IMR-90 (cell line): ENCODE data around the gene COX6B2. TPM values are rescaled to one million over a fixed set of nuclear protein-coding genes. Genes with fewer than 3 reads are reported as not detected.

Experiments
- ATAC-seq: fragments of 200-7000 bp; cut with Tn5 transposase; 2 replicates; pipeline ENCODE4 v1.9.1; 2020; ENCODE audit warnings: low read depth, mild to moderate bottlenecking, moderate library complexity
- BruUV-seq: library from RNA; stranded (reverse); fragments of 400-500 nt; replicated peaks from 2 replicates; lab custom pipeline; 2021; lab: Mats Ljungman, UMichigan
- CTCF ChIA-PET: fragments of 300-600 bp; formaldehyde crosslinking; extraction: SDS; loops from one replicate; lab custom pipeline; 2021; ENCODE audit warnings: antibody characterized with exemption; lab: Yijun Ruan, JAX
- POLR2A ChIA-PET: fragments of 300-600 bp; sonication (Branson Sonifier 250); formaldehyde crosslinking; loops from one replicate; lab custom pipeline; 2022; ENCODE audit warnings: antibody characterized with exemption; ENCODE audit not compliant: unreplicated experiment; lab: Charles Lee
- DNase-seq: peaks from one replicate; pipeline ENCODE4 v3.0.0; 2013
- H2AFZ ChIP-seq: replicated peaks from 2 replicates; pipeline ENCODE3; 2013; ENCODE audit warnings: low read length, mild to moderate bottlenecking; ENCODE audit not compliant: poor library complexity
- H2AK5ac ChIP-seq: 2 replicates; pipeline ENCODE4 v1.6.1; 2013; ENCODE audit warnings: low read depth, low read length, inconsistent platforms
- H2AK9ac ChIP-seq: replicated peaks from 2 replicates; pipeline ENCODE3; 2013; ENCODE audit warnings: mild to moderate bottlenecking, low read depth, low read length, moderate library complexity; ENCODE audit not compliant: poor library complexity
- H2BK120ac ChIP-seq: 2 replicates; pipeline ENCODE4 v1.6.1; 2013; ENCODE audit warnings: low read depth, low read length, inconsistent platforms
- H2BK15ac ChIP-seq: 3 replicates; pipeline ENCODE4 v1.6.1; 2013; ENCODE audit warnings: low read depth, low read length, inconsistent platforms
- H2BK20ac ChIP-seq: 2 replicates; pipeline ENCODE4 v1.6.1; 2013; ENCODE audit warnings: low read depth, mild to moderate bottlenecking, inconsistent platforms, low read length, moderate library complexity
- H2BK5ac ChIP-seq: 2 replicates; pipeline ENCODE4 v1.6.1; 2013; ENCODE audit warnings: mild to moderate bottlenecking, low read depth, low read length, inconsistent platforms; ENCODE audit not compliant: poor library complexity, severe bottlenecking
- H3K14ac ChIP-seq: replicated peaks from 2 replicates; pipeline ENCODE4 v1.6.1; 2013; ENCODE audit warnings: low read depth, low read length, inconsistent platforms
- H3K18ac ChIP-seq: 2 replicates; pipeline ENCODE4 v1.6.1; 2013; ENCODE audit warnings: low read depth, low read length, control low read depth
- H3K23ac ChIP-seq: 2 replicates; pipeline ENCODE4 v1.6.1; 2013; ENCODE audit warnings: low read depth, low read length, inconsistent platforms
- H3K27ac ChIP-seq: 2 replicates; pipeline ENCODE4 v1.5.1; 2013; ENCODE audit warnings: mild to moderate bottlenecking, control low read depth, low read length; ENCODE audit not compliant: insufficient read depth
- H3K27me3 ChIP-seq: 2 replicates; pipeline ENCODE4 v1.6.1; 2013; ENCODE audit warnings: low read length; ENCODE audit not compliant: control insufficient read depth, insufficient read depth
- H3K36me3 ChIP-seq: 2 replicates; pipeline ENCODE4 v1.6.1; 2013; ENCODE audit warnings: low read length, mixed read lengths; ENCODE audit not compliant: control insufficient read depth, insufficient read depth
- H3K4ac ChIP-seq: 2 replicates; pipeline ENCODE4 v1.6.1; 2013; ENCODE audit warnings: low read depth, low read length, inconsistent platforms
- H3K4me1 ChIP-seq: 2 replicates; pipeline ENCODE4 v1.6.1; 2013; ENCODE audit warnings: low read length, mixed read lengths; ENCODE audit not compliant: control insufficient read depth, insufficient read depth
- H3K4me2 ChIP-seq: 2 replicates; pipeline ENCODE4 v1.6.1; 2013; ENCODE audit warnings: low read depth, mild to moderate bottlenecking, control low read depth, low read length, moderate library complexity
- H3K4me3 ChIP-seq: 2 replicates; pipeline ENCODE4 v1.5.1; 2013; ENCODE audit warnings: low read depth, mild to moderate bottlenecking, control low read depth, low read length, moderate library complexity; ENCODE audit not compliant: insufficient read depth
- H3K56ac ChIP-seq: 2 replicates; pipeline ENCODE4 v1.6.1; 2013; ENCODE audit warnings: low read length, inconsistent platforms; ENCODE audit not compliant: insufficient read depth; ENCODE audit errors: extremely low read depth
- H3K79me1 ChIP-seq, 2 experiments: 2 replicates each; pipeline ENCODE4 v1.6.1; 2013; ENCODE audit warnings: low read length in 2 of 2, inconsistent platforms in 1 of 2, low read depth in 1 of 2
- H3K9ac ChIP-seq: 2 replicates; pipeline ENCODE4 v1.6.1; 2013; ENCODE audit warnings: low read depth, low read length, control low read depth
- H3K9me1 ChIP-seq: 2 replicates; pipeline ENCODE4 v1.6.1; 2013; ENCODE audit warnings: low read length, inconsistent platforms; ENCODE audit not compliant: insufficient read depth
- H3K9me3 ChIP-seq: 2 replicates; pipeline ENCODE4 v1.6.1; 2013; ENCODE audit warnings: low read length; ENCODE audit not compliant: control insufficient read depth, insufficient read depth
- H4K20me1 ChIP-seq: 2 replicates; pipeline ENCODE4 v1.6.1; 2013; ENCODE audit warnings: low read length, inconsistent platforms; ENCODE audit not compliant: insufficient read depth
- H4K5ac ChIP-seq: 2 replicates; pipeline ENCODE4 v1.6.1; 2013; ENCODE audit warnings: mild to moderate bottlenecking, low read depth, low read length, control low read depth
- H4K8ac ChIP-seq, 2 experiments: 2 replicates each; pipeline ENCODE4 v1.6.1; 2013; ENCODE audit warnings: low read depth in 2 of 2, low read length in 2 of 2, control low read depth in 1 of 2, inconsistent platforms in 1 of 2
- H4K91ac ChIP-seq: 2 replicates; pipeline ENCODE4 v1.6.1; 2013; ENCODE audit warnings: low read depth, low read length, inconsistent platforms; ENCODE audit not compliant: insufficient read depth
- CEBPB ChIP-seq: IDR thresholded peaks from 2 replicates; pipeline ENCODE4 v1.6.1; 2012; ENCODE audit warnings: low read depth, low read length, improper control_type of control experiment
- FOS ChIP-seq: fragments of 150-350 bp; IDR thresholded peaks from 2 replicates; pipeline ENCODE4 v1.6.1; 2016; ENCODE audit warnings: low read depth, low read length
- NFE2L2 ChIP-seq: fragments of 150-350 bp; IDR thresholded peaks from 2 replicates; pipeline ENCODE4 v1.6.1; 2016; ENCODE audit warnings: low read depth, mild to moderate bottlenecking, low read length
- POLR2A ChIP-seq: IDR thresholded peaks from 2 replicates; pipeline ENCODE4 v1.6.1; 2012; ENCODE audit warnings: mild to moderate bottlenecking, low read depth, low read length
- WGBS, 2 experiments: methylation state at CpG; one replicate each; pipeline versions ENCODE4 v1.1.5 to v1.1.7; 2013; ENCODE audit warnings: missing lambda C conversion rate in 2 of 2; ENCODE audit not compliant: insufficient read length in 1 of 2; ENCODE audit errors: extremely low coverage in 2 of 2; 5-methylcytosine and 5-hydroxymethylcytosine counted together
- dilution Hi-C: fragments of 300-500 bp; cut with HindIII; formaldehyde crosslinking; loops from one replicate; pipeline ENCODE4 v1.14.3; 2018; ENCODE audit warnings: low sequenced_read_pairs; ENCODE audit not compliant: unreplicated experiment
- in situ Hi-C: fragments of 300-500 bp; cut with MboI; formaldehyde crosslinking; loops from 3 replicates; pipeline ENCODE4 v1.14.3; 2019; ENCODE audit warnings: low sequenced_read_pairs, inconsistent platforms, mixed read lengths
- intact Hi-C: fragments of 100-400 bp; cut with micrococcal nuclease; formaldehyde crosslinking; loops from 2 replicates; pipeline ENCODE4 v1.10.0; 2022
- polyA plus RNA-seq, 3 experiments: library from polyadenylated mRNA; depleted of rRNA; stranded (reverse); fragments of >200 nt; gene quantifications; 2 replicates each; pipeline ENCODE4 v1.2.3, GENCODE V29; 2012; ENCODE audit warnings: low replicate concordance in 1 of 3
- total RNA-seq: library from RNA; depleted of rRNA; stranded (reverse); fragments of >200 nt; gene quantifications from 2 replicates; pipeline ENCODE4 v1.2.3, GENCODE V29; 2012
- TF ChIP-seq, protein P1 (sequence below): conservative IDR thresholded peaks from 2 replicates; pipeline ENCODE4 v1.5.1; 2012; ENCODE audit warnings: mild to moderate bottlenecking, low read depth, low read length, improper control_type of control experiment
- TF ChIP-seq, protein P2 (sequence below): fragments of 150-350 bp; IDR thresholded peaks from 2 replicates; pipeline ENCODE4 v1.6.1; 2017; ENCODE audit warnings: mild to moderate bottlenecking, antibody characterized with exemption, low read length, low read depth

Gene COX6B2
- total and polyA plus RNA-seq, 2 of the 4 experiments (the other 2 are of a cell fraction): 0.19 TPM; not detected in 1

DNA sequence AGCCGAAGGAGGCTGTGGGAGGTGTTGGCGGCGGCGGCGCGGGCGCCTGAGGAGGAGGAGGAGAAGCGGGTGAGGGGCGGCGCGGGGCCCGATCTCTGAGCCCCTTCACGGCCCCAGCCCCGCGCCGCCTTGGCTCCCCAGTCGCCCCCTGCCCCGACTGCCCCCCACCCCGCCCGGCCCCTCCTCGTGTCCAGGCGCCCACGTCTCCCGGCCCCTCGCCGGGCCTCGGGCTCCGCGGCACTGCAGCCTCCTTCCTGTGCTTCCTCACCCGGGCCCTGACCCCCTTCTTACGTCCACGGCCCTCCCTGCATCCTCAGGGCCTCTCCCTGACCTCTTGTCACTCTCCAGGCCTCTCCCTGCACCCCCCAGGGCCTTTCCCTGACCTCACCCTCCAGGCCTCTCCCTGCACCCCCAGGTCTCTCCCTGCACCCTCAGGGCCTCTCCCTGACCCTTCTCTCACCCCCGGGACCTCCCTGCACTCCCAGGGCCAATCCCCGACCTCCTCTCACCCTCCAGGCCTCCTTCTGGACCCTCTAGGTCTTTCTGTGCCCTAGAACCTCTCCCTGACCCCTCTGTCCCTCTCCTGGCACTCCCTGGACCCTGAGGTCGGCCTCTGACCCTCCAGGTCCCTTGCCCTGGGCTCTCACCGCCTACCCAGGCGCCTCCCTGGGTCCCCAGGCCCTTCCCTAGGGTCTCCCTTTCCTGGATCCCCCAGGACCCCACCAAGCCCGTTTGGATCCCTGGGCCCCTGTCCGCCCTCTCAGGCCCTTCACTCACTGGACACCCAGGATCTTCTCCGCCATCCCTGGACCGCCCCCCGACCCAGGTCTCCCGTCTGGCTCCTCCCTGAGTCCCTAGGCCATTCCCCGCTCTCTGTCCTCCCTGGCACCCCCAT is 14.4 kb downstream of the COX6B2 start:
- ATAC-seq (no peak), DNase-seq (no peak)
- WGBS, 2 experiments: 0% methylated on average over 18 of the region's 44 CpGs; no CpG with 5 or more reads in 1 of the 2 experiments
- ChIA-PET CTCF (interaction anchor here (1.0 to 1.5 kb wide), 2 partner anchors 38 to 44 kb away, joined by 3 to 11 read pairs; partner anchors contain the start of gene TMEM238), POLR2A (no interaction called here)
- H3K4me3 ChIP-seq: peak overlapping the region; percentile 87
- peak overlapping the region; percentile 97 for H2AK9ac ChIP-seq
- intact Hi-C loops (no loop called here), dilution Hi-C loops (no loop called here), in situ Hi-C loops (no loop called here)
- peak overlapping the region; percentile 95 for H3K4me2 ChIP-seq
- H3K27ac ChIP-seq: peak overlapping the region; percentile 88
- H3K18ac ChIP-seq: peak overlapping the region; percentile 16; the same call in 1 of the 2 replicates
- peak overlapping the region; percentile 55 for H3K4ac ChIP-seq
- peaks cover 6% of the 10 kb centered on the region for H4K20me1 ChIP-seq
- H2BK120ac ChIP-seq: no peak overlapping the region; the same call in 1 of the 2 replicates
- peak overlapping the region; percentile 66 for H2BK5ac ChIP-seq
- H3K9me3 ChIP-seq: no peaks in the 10 kb centered on the region
- H3K4me1 ChIP-seq: peaks cover 13% of the 10 kb centered on the region
- peaks cover 10% of the 10 kb centered on the region; the same call in 1 of the 2 replicates for H3K9me1 ChIP-seq
- TF ChIP-seq FOS (no peak), NFE2L2 (no peak), POLR2A (peak; percentile 68; the same call in 1 of the 2 replicates), CEBPB (no peak)
- TF ChIP-seq, protein P1, sequence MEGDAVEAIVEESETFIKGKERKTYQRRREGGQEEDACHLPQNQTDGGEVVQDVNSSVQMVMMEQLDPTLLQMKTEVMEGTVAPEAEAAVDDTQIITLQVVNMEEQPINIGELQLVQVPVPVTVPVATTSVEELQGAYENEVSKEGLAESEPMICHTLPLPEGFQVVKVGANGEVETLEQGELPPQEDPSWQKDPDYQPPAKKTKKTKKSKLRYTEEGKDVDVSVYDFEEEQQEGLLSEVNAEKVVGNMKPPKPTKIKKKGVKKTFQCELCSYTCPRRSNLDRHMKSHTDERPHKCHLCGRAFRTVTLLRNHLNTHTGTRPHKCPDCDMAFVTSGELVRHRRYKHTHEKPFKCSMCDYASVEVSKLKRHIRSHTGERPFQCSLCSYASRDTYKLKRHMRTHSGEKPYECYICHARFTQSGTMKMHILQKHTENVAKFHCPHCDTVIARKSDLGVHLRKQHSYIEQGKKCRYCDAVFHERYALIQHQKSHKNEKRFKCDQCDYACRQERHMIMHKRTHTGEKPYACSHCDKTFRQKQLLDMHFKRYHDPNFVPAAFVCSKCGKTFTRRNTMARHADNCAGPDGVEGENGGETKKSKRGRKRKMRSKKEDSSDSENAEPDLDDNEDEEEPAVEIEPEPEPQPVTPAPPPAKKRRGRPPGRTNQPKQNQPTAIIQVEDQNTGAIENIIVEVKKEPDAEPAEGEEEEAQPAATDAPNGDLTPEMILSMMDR: no peak
- TF ChIP-seq, protein P2, sequence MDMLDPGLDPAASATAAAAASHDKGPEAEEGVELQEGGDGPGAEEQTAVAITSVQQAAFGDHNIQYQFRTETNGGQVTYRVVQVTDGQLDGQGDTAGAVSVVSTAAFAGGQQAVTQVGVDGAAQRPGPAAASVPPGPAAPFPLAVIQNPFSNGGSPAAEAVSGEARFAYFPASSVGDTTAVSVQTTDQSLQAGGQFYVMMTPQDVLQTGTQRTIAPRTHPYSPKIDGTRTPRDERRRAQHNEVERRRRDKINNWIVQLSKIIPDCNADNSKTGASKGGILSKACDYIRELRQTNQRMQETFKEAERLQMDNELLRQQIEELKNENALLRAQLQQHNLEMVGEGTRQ: no peak
- H2BK20ac ChIP-seq: no peak overlapping the region
- H4K8ac ChIP-seq: peak overlapping the region in 1 of 2 experiments; percentile 57; a peak in 1 of 4 replicates
- peak overlapping the region; percentile 92 for H3K9ac ChIP-seq
- H3K14ac ChIP-seq: peak overlapping the region; percentile 44
- H4K91ac ChIP-seq: no peak overlapping the region; the same call in 1 of the 2 replicates
- no peaks in the 10 kb centered on the region for H3K27me3 ChIP-seq
- H4K5ac ChIP-seq: peak overlapping the region; percentile 18
- peak overlapping the region; percentile 79 for H2AK5ac ChIP-seq
- BruUV-seq: no TSS peak
- H3K36me3 ChIP-seq: peaks cover 11% of the 10 kb centered on the region; the same call in 1 of the 2 replicates
- peak overlapping the region; percentile 35; the same call in 1 of the 2 replicates for H3K56ac ChIP-seq
- H3K23ac ChIP-seq: 0 out of 2 replicates have a peak overlapping the region, but pooled peaks have one; percentile 8
- H3K79me1 ChIP-seq: peaks cover 4 to 17% of the 10 kb centered on the region in 2 experiments; a peak in 3 of 4 replicates
- H2BK15ac ChIP-seq: no peak overlapping the region
- H2AFZ ChIP-seq: peak overlapping the region; percentile 95
